K562 (cell line): Measurements from ENCODE around the gene BRICD5. TPM values are rescaled to one million over a fixed set of nuclear protein-coding genes. Genes with fewer than 3 reads are reported as not detected.
"Not testable (repeated sequence)": the region's sequence is repeated elsewhere in the genome, so short reads cannot be mapped to it uniquely, and the experiment has no call there.

Experiments
- ATAC-seq: fragments of 200-7000 bp; cut with Tn5 transposase; 3 replicates; pipeline ENCODE4 v1.9.1; 2020; ENCODE audit warnings: moderate library complexity
- BruUV-seq: library from RNA; stranded (reverse); fragments of 400-500 nt; replicated peaks from 2 replicates; lab custom pipeline; 2021; lab: Mats Ljungman, UMichigan
- CTCF ChIA-PET: fragments of 300-600 bp; formaldehyde crosslinking; extraction: SDS; loops from one replicate; lab custom pipeline; 2021; ENCODE audit warnings: low intra/inter-chr PET ratio; lab: Yijun Ruan, JAX
- POLR2A ChIA-PET: fragments of 300-600, 350-650 bp; sonication (Branson Sonifier 250); formaldehyde crosslinking; extraction: SDS; loops from one replicate; lab custom pipeline; 2021; ENCODE audit warnings: antibody characterized with exemption, inconsistent platforms; lab: Yijun Ruan, JAX
- DNase-seq, 4 experiments: peaks; one replicate each; pipeline versions ENCODE4 v3.0.0 to v3.0.0-alpha.2; 2011 to 2018; ENCODE audit warnings: low spot score in 3 of 4, mixed read lengths in 3 of 4; ENCODE audit errors: extremely low read depth in 1 of 4
- FAIRE-seq: peaks from 2 replicates; lab custom pipeline; 2011; peaks lifted over from hg19 to GRCh38; lab: Jason Lieb, UNC
- H2AFZ ChIP-seq: 2 replicates; pipeline ENCODE4 v1.6.0; 2011; ENCODE audit warnings: low read depth, low read length, control low read depth, inconsistent platforms
- H3K27ac ChIP-seq: fragments of 200-600 bp; 3 replicates; pipeline ENCODE4 v1.8.0; 2011; ENCODE audit warnings: low read depth, mild to moderate bottlenecking, control low read depth, inconsistent platforms, low read length, moderate library complexity, mixed read lengths; ENCODE audit errors: extremely low read depth
- H3K27me3 ChIP-seq, 2 experiments: fragments of 300-600 bp in 1 of 2; 2 replicates in 1 of 2; 3 replicates in 1 of 2; pipeline versions ENCODE4 v1.6.0 to v1.8.0; 2011; ENCODE audit warnings: inconsistent platforms in 2 of 2, low read length in 2 of 2, mild to moderate bottlenecking in 1 of 2, mixed read lengths in 1 of 2, moderate library complexity in 1 of 2; ENCODE audit not compliant: control insufficient read depth in 2 of 2, insufficient read depth in 2 of 2
- H3K36me3 ChIP-seq: fragments of 300-600 bp; 3 replicates; pipeline ENCODE4 v1.8.0; 2011; ENCODE audit warnings: mild to moderate bottlenecking, low read length, inconsistent platforms; ENCODE audit not compliant: control insufficient read depth, insufficient read depth
- H3K4me1 ChIP-seq, 2 experiments: fragments of 200-600 bp in 1 of 2; replicated peaks in 1 of 2; 2 replicates in 1 of 2; 3 replicates in 1 of 2; pipeline versions ENCODE4 v1.5.1 to v1.8.0; 2011; ENCODE audit warnings: inconsistent platforms in 2 of 2, low read length in 2 of 2, mild to moderate bottlenecking in 1 of 2, mixed read lengths in 1 of 2, moderate library complexity in 1 of 2; ENCODE audit not compliant: control insufficient read depth in 2 of 2, insufficient read depth in 2 of 2
- H3K4me2 ChIP-seq: 2 replicates; pipeline ENCODE4 v1.6.1; 2011; ENCODE audit warnings: low read length, control low read depth, inconsistent platforms, mixed read lengths; ENCODE audit not compliant: insufficient read depth
- H3K4me3 ChIP-seq: fragments of 200-600 bp; sonication (generic), shearing (Covaris generic); 2 replicates; pipeline ENCODE4 v1.5.1; 2016; ENCODE audit warnings: control low read depth, inconsistent platforms
- H3K79me2 ChIP-seq: fragments of 200-600 bp; 3 replicates; pipeline ENCODE4 v1.8.0; 2011; ENCODE audit warnings: low read length, inconsistent platforms; ENCODE audit not compliant: control insufficient read depth, insufficient read depth
- H3K9ac ChIP-seq, 2 experiments: 2 replicates each; pipeline versions ENCODE4 v1.6.0 to v1.6.1; 2011; ENCODE audit warnings: low read depth in 2 of 2, low read length in 2 of 2, control low read depth in 1 of 2, inconsistent platforms in 1 of 2, mild to moderate bottlenecking in 1 of 2, mixed read lengths in 1 of 2; ENCODE audit not compliant: insufficient read depth in 1 of 2
- H3K9me1 ChIP-seq: one replicate; pipeline ENCODE4 v1.6.0; 2011; ENCODE audit warnings: inconsistent platforms, mild to moderate bottlenecking, low read length, moderate library complexity; ENCODE audit not compliant: control insufficient read depth, insufficient read depth
- H3K9me3 ChIP-seq: replicated peaks from 2 replicates; pipeline ENCODE4 v1.5.1; 2011; ENCODE audit warnings: low read depth, low read length, inconsistent platforms; ENCODE audit not compliant: control insufficient read depth, insufficient read depth
- H4K20me1 ChIP-seq: replicated peaks from 2 replicates; pipeline ENCODE4 v1.6.1; 2011; ENCODE audit warnings: low read length, inconsistent platforms, mixed read lengths; ENCODE audit not compliant: control insufficient read depth, insufficient read depth
- ADNP ChIP-seq: fragments of 200-800 bp; sonication (Bioruptor generic); IDR thresholded peaks from 2 replicates; pipeline ENCODE4 v1.6.1; 2016; ENCODE audit warnings: missing genetic modification characterization, missing compliant biosample characterization
- ARNT ChIP-seq, 2 experiments: fragments of 450-650 bp; IDR thresholded peaks; 2 replicates each; pipeline ENCODE4 v1.6.1; 2016; ENCODE audit warnings: mild to moderate bottlenecking in 1 of 2
- E2F3 ChIP-seq: fragments of 250-450 bp; sonication (Bioruptor Pico); IDR thresholded peaks from 2 replicates; pipeline ENCODE4 v1.4.0; 2020; ENCODE audit warnings: mild to moderate bottlenecking
- EHMT2 ChIP-seq: fragments of 450-650 bp; IDR thresholded peaks from 2 replicates; pipeline ENCODE4 v1.6.1; 2018; ENCODE audit warnings: antibody characterized with exemption
- KLF16 ChIP-seq: IDR thresholded peaks from 2 replicates; pipeline ENCODE4 v1.6.1; 2016; ENCODE audit warnings: antibody characterized with exemption
- MAFG ChIP-seq: fragments of 450-650 bp; conservative IDR thresholded peaks from 2 replicates; pipeline ENCODE4 v1.6.1; 2016; ENCODE audit warnings: missing genetic modification characterization, missing compliant biosample characterization
- NCOA1 ChIP-seq: fragments of 450-650 bp; IDR thresholded peaks from 2 replicates; pipeline ENCODE4 v1.6.1; 2016; ENCODE audit warnings: low read depth
- POLR2B ChIP-seq: fragments of 450-650 bp; IDR thresholded peaks from 2 replicates; pipeline ENCODE4 v1.6.1; 2018; ENCODE audit warnings: low read depth; ENCODE audit not compliant: partially characterized antibody
- TAF15 ChIP-seq: fragments of 200-400 bp; formaldehyde crosslinking; IDR thresholded peaks from 2 replicates; pipeline ENCODE4 v1.6.1; 2017; ENCODE audit warnings: mild to moderate bottlenecking, low read depth, low read length, moderate library complexity
- ZNF133 ChIP-seq: fragments of 250-450 bp; sonication (Bioruptor Pico); IDR thresholded peaks from 2 replicates; pipeline ENCODE4 v1.4.0; 2020; ENCODE audit warnings: mild to moderate bottlenecking
- ZNF232 ChIP-seq: sonication (generic); formaldehyde crosslinking; IDR thresholded peaks from 2 replicates; pipeline ENCODE4 v1.8.0; 2022; ENCODE audit warnings: mild to moderate bottlenecking, missing genetic modification reagents
- ZNF24 ChIP-seq: fragments of 450-650 bp; IDR thresholded peaks from 2 replicates; pipeline ENCODE4 v1.6.1; 2016
- ZNF263 ChIP-seq: sonication (generic); formaldehyde crosslinking; IDR thresholded peaks from 2 replicates; pipeline ENCODE4 v1.8.0; 2022; ENCODE audit warnings: mild to moderate bottlenecking, missing genetic modification reagents, borderline replicate concordance
- ZNF696 ChIP-seq: fragments of 250-450 bp; sonication (Bioruptor Pico); conservative IDR thresholded peaks from 2 replicates; pipeline ENCODE4 v1.4.0; 2020; ENCODE audit warnings: mild to moderate bottlenecking, moderate library complexity
- WGBS: fragments of 100-300 bp; shearing (Covaris generic); methylation state at CpG from one replicate; pipeline ENCODE4 v1.1.6; 2016; ENCODE audit warnings: low coverage, mixed read lengths; ENCODE audit not compliant: insufficient coverage; ENCODE audit errors: missing lambda C conversion rate; 5-methylcytosine and 5-hydroxymethylcytosine counted together
- in situ Hi-C: fragments of 300-500 bp; cut with MboI; formaldehyde crosslinking; loops from 4 replicates; pipeline ENCODE4 v1.15.0; 2018; ENCODE audit warnings: inconsistent platforms, mixed read lengths
- intact Hi-C: fragments of 100-400 bp; cut with micrococcal nuclease; formaldehyde crosslinking; loops from 2 replicates; pipeline ENCODE4 v1.14.2; 2022
- polyA plus RNA-seq, 8 experiments: library from polyadenylated mRNA; depleted of rRNA in 4 of 8; stranded (reverse) in 5 of 8; unstranded in 3 of 8; fragments of >200 nt; fragmentation: Nextera tagmentation in 2 of 8; fragmentation: Illumina TruSeq in 1 of 8; extraction: Ambion mirVana in 2 of 8; extraction: Trizol in 1 of 8; gene quantifications; 2 replicates each; pipeline versions ENCODE4 v1.2.1 to v1.2.3, GENCODE V29; 2011 to 2014; ENCODE audit warnings: inconsistent platforms in 1 of 8, missing spikeins in 1 of 8
- total RNA-seq, 7 experiments: library from RNA; depleted of rRNA in 6 of 7; stranded (reverse); fragments of >200 nt in 6 of 7; fragmentation: Illumina TruSeq in 2 of 7; extraction: Trizol in 2 of 7; gene quantifications; 2 replicates each; pipeline versions ENCODE4 v1.2.1 to v1.2.3, GENCODE V29; 2011 to 2021; ENCODE audit warnings: low replicate concordance in 1 of 7
- TF ChIP-seq, protein P1 (sequence below): sonication (generic); formaldehyde crosslinking; IDR thresholded peaks from 2 replicates; pipeline ENCODE4 v1.8.1; 2023; ENCODE audit warnings: mild to moderate bottlenecking, missing genetic modification reagents
- TF ChIP-seq, protein P2 (sequence below): fragments of 250-450 bp; sonication (Bioruptor Pico); IDR thresholded peaks from 2 replicates; pipeline ENCODE4 v1.6.1; 2021; ENCODE audit warnings: mild to moderate bottlenecking

The BRICD5 gene
- total and polyA plus RNA-seq, 9 of the 15 experiments (the other 6 are each of a cell fraction or from before 2014, with no cell fraction given) = 0.24 to 15.1 (median 2.4) TPM; not detected in 1

DNA sequence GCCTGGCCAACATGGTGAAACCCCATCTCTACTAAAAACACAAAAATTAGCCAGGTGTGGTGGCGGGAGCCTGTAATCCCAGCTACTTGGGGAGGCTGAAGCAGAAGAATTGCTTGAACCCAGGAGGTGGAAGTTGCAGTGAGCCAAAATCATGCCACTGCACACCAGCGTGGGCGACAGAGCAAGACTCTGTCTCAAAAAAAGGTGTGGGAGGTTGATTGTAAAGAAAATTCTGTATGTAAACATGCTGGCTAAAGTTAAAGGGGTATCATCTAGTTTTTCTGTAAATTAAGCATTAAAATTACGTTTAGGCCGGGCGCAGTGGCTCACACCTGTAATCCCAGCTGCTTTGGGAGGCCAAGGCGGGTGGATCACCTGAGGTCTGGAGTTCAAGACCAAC is 47.9 kb upstream of the BRICD5 start:
- Histone ChIP-seq H3K79me2 (peaks cover 38% of the 10 kb centered on the region), H3K36me3 (peaks cover 99% of the 10 kb centered on the region)
- H3K27me3 ChIP-seq, ATAC-seq, FAIRE-seq, BruUV-seq, H3K9ac ChIP-seq, H2AFZ ChIP-seq, H3K9me1 ChIP-seq, H3K4me2 ChIP-seq, intact Hi-C loops, H3K4me1 ChIP-seq, H3K9me3 ChIP-seq, CTCF ChIA-PET, DNase-seq, H4K20me1 ChIP-seq, H3K4me3 ChIP-seq, H3K27ac ChIP-seq, in situ Hi-C loops: not testable (repeated sequence)
- POLR2A ChIA-PET = interaction anchor here (0.6 to 3.4 kb wide), 5 partner anchors 10 to 185 kb away, joined by 3 to 14 read pairs (median 3); partner anchors contain the start of genes RNPS1 and TRAF7
- WGBS = 95% methylated on average over 7 of the region's 7 CpGs

DNA sequence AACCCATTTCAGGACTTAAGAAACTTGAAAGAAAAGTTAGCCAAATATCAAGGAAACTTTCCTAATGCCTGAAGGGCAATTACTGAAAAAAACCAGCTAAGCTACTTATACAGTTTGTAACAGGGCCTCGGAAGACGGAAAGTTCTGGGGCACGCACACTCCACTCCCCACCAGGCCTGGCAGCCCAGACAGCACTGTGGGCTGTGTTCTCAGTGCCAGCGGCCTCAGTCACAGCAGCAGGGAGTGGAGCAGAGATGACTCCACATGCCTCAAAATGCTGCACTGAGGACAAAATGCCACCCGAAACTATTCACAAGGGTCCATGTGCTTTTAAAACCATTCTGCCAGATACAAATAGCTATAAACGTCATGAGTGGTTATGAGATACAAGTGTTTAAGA is 47.1 kb upstream of the BRICD5 start:
- peaks cover 99% of the 10 kb centered on the region for H3K36me3 ChIP-seq
- 94% methylated on average over 6 of the region's 6 CpGs for WGBS
- CTCF ChIA-PET = no interaction called here
- peaks cover 30% of the 10 kb centered on the region for H3K79me2 ChIP-seq
- FAIRE-seq = no peak
- H3K27ac ChIP-seq = no peak overlapping the region
- POLR2A ChIA-PET = interaction anchor here (0.5 to 3.4 kb wide), 6 partner anchors 8 to 293 kb away, joined by 3 to 14 read pairs (median 4); partner anchors contain the start of genes RNPS1 and RPS2
- no peak overlapping the region for H2AFZ ChIP-seq
- H3K9me1 ChIP-seq = no peaks in the 10 kb centered on the region
- DNase-seq = no peak
- H3K9me3 ChIP-seq = no peaks in the 10 kb centered on the region
- H3K9ac ChIP-seq = 0 out of 4 replicates have a peak overlapping the region, but pooled peaks of 1 of the 2 experiments have one; percentile 23
- in situ Hi-C loops = no loop called here
- peaks cover 0 to 2% of the 10 kb centered on the region in 2 experiments; a peak in 1 of 5 replicates for H3K4me1 ChIP-seq
- H3K4me2 ChIP-seq = no peak overlapping the region
- no peak for ATAC-seq
- no peak overlapping the region for H3K4me3 ChIP-seq
- H4K20me1 ChIP-seq = peaks cover 2% of the 10 kb centered on the region; the same call in 1 of the 2 replicates
- no TSS peak for BruUV-seq
- no peaks in the 10 kb centered on the region for H3K27me3 ChIP-seq
- intact Hi-C loops = no loop called here
- TF ChIP-seq ADNP (tag) = no peak
- TF ChIP-seq ZNF232 = no peak
- no peak for TF ChIP-seq ZNF263
- TF ChIP-seq KLF16 = no peak
- no peak for TF ChIP-seq POLR2B
- TF ChIP-seq TAF15 = no peak
- TF ChIP-seq ARNT (IDR thresholded peaks at IDR 0.05) = no peak
- TF ChIP-seq, protein P1, sequence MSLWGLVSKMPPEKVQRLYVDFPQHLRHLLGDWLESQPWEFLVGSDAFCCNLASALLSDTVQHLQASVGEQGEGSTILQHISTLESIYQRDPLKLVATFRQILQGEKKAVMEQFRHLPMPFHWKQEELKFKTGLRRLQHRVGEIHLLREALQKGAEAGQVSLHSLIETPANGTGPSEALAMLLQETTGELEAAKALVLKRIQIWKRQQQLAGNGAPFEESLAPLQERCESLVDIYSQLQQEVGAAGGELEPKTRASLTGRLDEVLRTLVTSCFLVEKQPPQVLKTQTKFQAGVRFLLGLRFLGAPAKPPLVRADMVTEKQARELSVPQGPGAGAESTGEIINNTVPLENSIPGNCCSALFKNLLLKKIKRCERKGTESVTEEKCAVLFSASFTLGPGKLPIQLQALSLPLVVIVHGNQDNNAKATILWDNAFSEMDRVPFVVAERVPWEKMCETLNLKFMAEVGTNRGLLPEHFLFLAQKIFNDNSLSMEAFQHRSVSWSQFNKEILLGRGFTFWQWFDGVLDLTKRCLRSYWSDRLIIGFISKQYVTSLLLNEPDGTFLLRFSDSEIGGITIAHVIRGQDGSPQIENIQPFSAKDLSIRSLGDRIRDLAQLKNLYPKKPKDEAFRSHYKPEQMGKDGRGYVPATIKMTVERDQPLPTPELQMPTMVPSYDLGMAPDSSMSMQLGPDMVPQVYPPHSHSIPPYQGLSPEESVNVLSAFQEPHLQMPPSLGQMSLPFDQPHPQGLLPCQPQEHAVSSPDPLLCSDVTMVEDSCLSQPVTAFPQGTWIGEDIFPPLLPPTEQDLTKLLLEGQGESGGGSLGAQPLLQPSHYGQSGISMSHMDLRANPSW (CRISPR knock-in tag) = no peak
- no peak for TF ChIP-seq MAFG (tag)
- TF ChIP-seq, protein P2, sequence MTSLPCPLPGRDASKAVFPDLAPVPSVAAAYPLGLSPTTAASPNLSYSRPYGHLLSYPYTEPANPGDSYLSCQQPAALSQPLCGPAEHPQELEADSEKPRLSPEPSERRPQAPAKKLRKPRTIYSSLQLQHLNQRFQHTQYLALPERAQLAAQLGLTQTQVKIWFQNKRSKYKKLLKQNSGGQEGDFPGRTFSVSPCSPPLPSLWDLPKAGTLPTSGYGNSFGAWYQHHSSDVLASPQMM = no peak
- no peak for TF ChIP-seq ZNF133 (CRISPR knock-in tag)
- no peak for TF ChIP-seq NCOA1
- TF ChIP-seq ZNF24 = no peak
- no peak for TF ChIP-seq EHMT2
- no peak for TF ChIP-seq E2F3 (CRISPR knock-in tag)
- no peak for TF ChIP-seq ZNF696 (CRISPR knock-in tag)
